BE2C (cell line): ENCODE measurements around the gene NQO2.
"Not testable (repeated sequence)": the region's sequence is repeated elsewhere in the genome, so short reads cannot be mapped to it uniquely, and the experiment has no call there.

Experiments used
- DNase-seq: peaks from one replicate; pipeline ENCODE4 v3.0.0-alpha.2; 2020
- H3K27me3 ChIP-seq: fragments of 250-450 bp; sonication (Bioruptor Pico); 2 replicates; pipeline ENCODE4 v1.5.1; 2020; ENCODE audit warnings: mild to moderate bottlenecking
- H3K36me3 ChIP-seq: fragments of 250-450 bp; sonication (Bioruptor Pico); 2 replicates; pipeline ENCODE4 v1.5.1; 2020; ENCODE audit warnings: mild to moderate bottlenecking
- H3K4me1 ChIP-seq: fragments of 250-450 bp; sonication (Bioruptor Pico); 2 replicates; pipeline ENCODE4 v1.5.1; 2020
- H3K4me3 ChIP-seq: 2 replicates; pipeline ENCODE4 v1.5.1; 2011; ENCODE audit warnings: low read depth, low read length
- H3K9me3 ChIP-seq: fragments of 250-450 bp; sonication (Bioruptor Pico); 2 replicates; pipeline ENCODE4 v1.5.1; 2020
- CTCF ChIP-seq: IDR thresholded peaks from 2 replicates; pipeline ENCODE4 v1.5.1; 2012; ENCODE audit warnings: mild to moderate bottlenecking, low read depth, low read length

Gene NQO2

DNA sequence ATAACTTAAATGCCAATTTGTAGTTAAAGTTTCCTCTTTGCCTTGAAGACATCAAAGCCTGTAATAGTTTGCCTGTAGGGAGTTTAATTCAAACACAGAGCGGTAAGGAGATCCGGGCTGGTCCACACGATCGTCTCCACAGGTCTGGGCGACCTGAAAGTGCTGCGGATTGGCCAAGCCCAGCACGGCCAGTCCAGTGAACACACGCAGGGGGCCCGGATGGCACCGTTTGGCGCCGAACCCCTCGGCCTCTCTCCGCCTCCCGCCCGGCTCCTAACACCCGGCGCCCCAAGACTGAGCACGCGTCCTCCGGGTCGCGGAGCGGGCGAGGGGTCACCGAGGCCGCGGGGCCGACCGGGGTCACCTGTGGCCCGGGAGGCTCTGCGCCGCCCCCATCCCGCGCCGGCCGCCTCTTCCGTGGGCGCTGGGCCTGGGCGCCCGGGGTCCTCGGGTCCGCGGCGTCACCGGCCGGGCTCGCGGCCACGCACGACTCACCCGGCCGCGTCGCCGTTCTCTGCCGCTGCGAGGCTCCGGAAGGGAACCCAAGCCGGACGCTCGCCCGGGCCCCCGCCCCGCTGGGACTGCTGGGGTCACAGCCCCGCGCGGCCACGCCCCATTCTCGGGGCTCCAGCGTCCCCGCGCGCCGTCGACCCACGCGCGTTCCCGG lies 28.8 kb upstream of the NQO2 start:
- H3K9me3 ChIP-seq, result no peaks in the 10 kb centered on the region; the same call in 1 of the 2 replicates
- H3K4me3 ChIP-seq, result peak overlapping the region; percentile 78
- peak; percentile 58 for DNase-seq

DNA sequence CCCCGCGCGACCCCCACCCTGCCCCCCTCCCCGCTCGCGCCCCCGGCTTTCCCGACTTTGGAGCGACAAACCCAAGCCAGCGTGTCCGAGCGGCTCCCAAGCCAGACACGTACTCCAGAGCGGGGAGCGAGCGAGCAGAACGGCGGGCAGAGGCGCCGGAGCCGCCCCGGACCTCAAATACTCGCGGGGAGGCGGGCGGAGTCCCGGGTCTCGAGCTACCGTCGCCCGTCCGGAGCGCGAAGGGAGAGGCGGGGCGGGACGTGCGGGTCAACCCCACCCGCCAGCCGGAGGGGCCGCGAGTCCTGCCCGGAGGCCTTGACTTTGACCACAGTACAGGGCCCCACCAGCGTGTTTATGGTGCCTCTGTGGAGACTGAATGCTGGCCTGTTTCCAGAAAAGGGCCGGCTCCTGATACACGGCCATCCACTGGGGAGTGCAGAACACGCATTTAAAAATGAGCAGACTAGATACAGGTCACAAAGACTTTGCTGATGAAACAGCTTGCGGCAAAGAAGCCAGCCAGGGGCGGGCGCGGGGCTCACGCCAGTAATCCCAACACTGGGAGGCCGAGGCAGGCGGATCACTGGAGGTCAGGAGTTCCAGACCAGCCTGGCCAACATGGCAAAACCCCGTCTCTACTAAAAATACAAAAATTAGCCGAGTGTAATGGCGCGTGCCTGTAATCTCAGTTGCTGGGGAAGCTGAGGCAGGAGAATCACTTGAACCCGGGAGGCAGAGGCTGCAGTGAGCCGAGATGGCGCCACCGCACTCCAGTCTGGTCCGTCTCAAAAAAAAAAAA lies 28.1 kb upstream of the NQO2 start, which contains the start of gene SERPINB6:
Gene SERPINB6, minus strand, starts transcription at position 148 of the 799 bp plus-strand sequence. CDS start 12,235 bp downstream, outside the sequence.
- no peaks in the 10 kb centered on the region for H3K27me3 ChIP-seq
- peak within 1 kb of the TSS; percentile 78 for H3K4me3 ChIP-seq
- peak; percentile 69 for DNase-seq

More for the DNA sequence above, 28.8 kb upstream of the NQO2 start:
- Histone ChIP-seq H3K36me3 (no peaks in the 10 kb centered on the region), H3K4me1 (peaks cover 3% of the 10 kb centered on the region; the same call in 1 of the 2 replicates), H3K27me3 (no peaks in the 10 kb centered on the region)
- no peak for TF ChIP-seq CTCF

DNA sequence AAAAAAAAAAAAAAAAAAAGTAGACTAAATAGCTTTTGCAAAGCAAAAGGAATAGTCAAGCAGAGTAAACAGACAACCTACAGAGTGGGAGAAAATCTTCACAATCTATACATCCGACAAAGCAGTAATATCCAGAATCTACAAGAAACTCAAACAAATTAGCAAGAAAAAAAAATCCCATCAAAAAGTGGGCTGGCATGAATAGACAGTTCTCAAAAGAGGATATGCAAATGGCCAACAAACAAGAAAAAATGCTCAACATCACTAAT lies 27.5 kb upstream of the NQO2 start:
- H3K27me3 ChIP-seq, DNase-seq, H3K36me3 ChIP-seq, H3K4me1 ChIP-seq, H3K9me3 ChIP-seq: not testable (repeated sequence)
- H3K4me3 ChIP-seq, result peak overlapping the region; percentile 78

More for the DNA sequence above, 28.1 kb upstream of the NQO2 start, which contains the start of gene SERPINB6:
- Histone ChIP-seq H3K9me3 (no peaks in the 10 kb centered on the region; the same call in 1 of the 2 replicates), H3K4me1 (peaks cover 3% of the 10 kb centered on the region; the same call in 1 of the 2 replicates), H3K36me3 (no peaks in the 10 kb centered on the region)
- TF ChIP-seq CTCF, result no peak

DNA sequence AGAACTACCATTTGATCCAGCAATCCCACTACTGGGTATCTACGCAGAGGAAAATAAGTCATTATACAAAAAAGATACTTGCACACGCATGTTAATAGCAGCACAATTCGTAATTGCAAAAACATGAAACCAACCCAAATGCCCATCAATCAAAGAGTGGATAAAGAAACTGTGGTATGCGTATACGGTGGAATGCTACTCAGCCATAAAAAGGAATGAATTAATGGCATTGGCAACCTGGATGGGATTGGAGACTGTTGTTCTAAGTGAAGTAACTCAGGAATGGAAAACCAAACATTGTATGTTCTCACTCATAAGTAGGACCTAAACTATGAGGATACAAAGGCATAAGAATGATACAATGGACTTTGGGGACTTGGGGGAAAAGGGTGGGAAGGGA lies 27.0 kb upstream of the NQO2 start:
- not testable (repeated sequence) for H3K9me3 ChIP-seq, H3K4me1 ChIP-seq, DNase-seq, H3K4me3 ChIP-seq, H3K36me3 ChIP-seq, H3K27me3 ChIP-seq

DNA sequence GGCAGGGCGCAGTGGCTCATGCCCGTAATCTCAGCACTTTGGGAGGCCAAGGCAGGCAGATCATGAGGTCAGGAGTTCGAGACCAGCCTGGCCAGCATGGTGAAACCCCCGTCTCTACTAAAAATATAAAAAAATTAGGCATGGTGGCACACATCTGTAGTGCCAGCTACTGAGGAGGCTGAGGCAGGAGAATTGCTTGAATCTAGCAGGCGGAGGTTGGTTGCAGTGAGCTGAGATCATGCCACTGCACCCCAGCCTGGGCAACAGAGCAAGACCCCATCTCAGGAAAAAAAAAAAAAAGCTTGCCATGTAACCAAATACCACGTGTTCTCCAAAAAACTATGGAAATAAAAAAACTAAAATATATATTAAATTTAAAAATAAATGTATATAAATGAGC lies 26.5 kb upstream of the NQO2 start:
- not testable (repeated sequence) for H3K4me1 ChIP-seq, H3K9me3 ChIP-seq, H3K36me3 ChIP-seq, H3K4me3 ChIP-seq, H3K27me3 ChIP-seq, DNase-seq

DNA sequence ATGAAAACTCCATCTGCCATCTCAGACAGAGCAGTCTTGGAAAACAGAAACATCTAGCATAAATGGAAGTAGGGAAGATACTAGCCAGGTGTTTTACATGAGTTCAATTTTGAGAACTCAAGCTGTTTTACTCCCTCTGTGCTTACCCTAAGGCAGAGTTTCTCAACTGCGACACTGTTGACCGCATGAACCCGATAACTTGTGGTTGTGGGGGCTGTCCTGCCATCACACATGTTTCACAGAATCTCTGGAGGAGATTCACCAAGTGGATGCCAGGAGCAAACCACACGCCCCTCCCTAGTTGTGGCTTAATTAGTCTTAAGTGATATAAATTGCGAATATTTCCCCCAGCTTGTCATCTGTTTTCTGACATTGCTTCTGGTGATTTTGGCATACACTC lies 26.0 kb upstream of the NQO2 start:
- H3K27me3 ChIP-seq, result no peaks in the 10 kb centered on the region
- peaks cover 3% of the 10 kb centered on the region; the same call in 1 of the 2 replicates for H3K4me1 ChIP-seq
- no peak for TF ChIP-seq CTCF
- no peaks in the 10 kb centered on the region for H3K36me3 ChIP-seq
- DNase-seq, result no peak
- no peak overlapping the region for H3K4me3 ChIP-seq
- no peaks in the 10 kb centered on the region; the same call in 1 of the 2 replicates for H3K9me3 ChIP-seq

GRCh38 chr6:2976060-2976459 lies 23.6 kb upstream of the NQO2 start:
- Histone ChIP-seq H3K4me3 (no peak overlapping the region), H3K36me3 (no peaks in the 10 kb centered on the region), H3K4me1 (no peaks in the 10 kb centered on the region), H3K9me3 (no peaks in the 10 kb centered on the region), H3K27me3 (no peaks in the 10 kb centered on the region)
- DNase-seq, result no peak
- TF ChIP-seq CTCF, result no peak
